ENCODE results near the gene PLXNB3.

DNA sequence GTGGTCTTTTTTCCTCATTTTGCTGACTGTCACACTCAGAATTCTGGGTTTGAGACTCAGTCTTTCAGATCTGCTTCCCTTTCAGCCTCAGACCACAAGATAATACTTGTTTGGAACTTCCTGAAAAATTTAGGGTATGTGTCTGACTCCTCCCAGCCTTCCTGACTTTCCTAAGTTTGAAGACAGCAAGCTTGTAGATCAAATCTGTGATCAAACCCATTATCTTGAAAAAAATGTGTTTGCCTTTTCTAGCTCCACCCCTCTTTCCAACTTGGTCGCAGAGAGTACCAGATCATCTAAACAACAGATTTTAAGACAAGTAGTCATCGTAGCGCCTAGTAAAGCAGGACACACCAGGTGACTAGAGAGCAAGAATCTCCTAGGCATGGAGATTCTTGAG lies 49.8 kb upstream of the PLXNB3 start:
- TF ChIP-seq, protein P1, sequence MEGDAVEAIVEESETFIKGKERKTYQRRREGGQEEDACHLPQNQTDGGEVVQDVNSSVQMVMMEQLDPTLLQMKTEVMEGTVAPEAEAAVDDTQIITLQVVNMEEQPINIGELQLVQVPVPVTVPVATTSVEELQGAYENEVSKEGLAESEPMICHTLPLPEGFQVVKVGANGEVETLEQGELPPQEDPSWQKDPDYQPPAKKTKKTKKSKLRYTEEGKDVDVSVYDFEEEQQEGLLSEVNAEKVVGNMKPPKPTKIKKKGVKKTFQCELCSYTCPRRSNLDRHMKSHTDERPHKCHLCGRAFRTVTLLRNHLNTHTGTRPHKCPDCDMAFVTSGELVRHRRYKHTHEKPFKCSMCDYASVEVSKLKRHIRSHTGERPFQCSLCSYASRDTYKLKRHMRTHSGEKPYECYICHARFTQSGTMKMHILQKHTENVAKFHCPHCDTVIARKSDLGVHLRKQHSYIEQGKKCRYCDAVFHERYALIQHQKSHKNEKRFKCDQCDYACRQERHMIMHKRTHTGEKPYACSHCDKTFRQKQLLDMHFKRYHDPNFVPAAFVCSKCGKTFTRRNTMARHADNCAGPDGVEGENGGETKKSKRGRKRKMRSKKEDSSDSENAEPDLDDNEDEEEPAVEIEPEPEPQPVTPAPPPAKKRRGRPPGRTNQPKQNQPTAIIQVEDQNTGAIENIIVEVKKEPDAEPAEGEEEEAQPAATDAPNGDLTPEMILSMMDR (conservative IDR thresholded peaks at IDR 0.05; ENCODE audit: low read depth in 2 of 2) = no peak
- TF ChIP-seq, protein P2, sequence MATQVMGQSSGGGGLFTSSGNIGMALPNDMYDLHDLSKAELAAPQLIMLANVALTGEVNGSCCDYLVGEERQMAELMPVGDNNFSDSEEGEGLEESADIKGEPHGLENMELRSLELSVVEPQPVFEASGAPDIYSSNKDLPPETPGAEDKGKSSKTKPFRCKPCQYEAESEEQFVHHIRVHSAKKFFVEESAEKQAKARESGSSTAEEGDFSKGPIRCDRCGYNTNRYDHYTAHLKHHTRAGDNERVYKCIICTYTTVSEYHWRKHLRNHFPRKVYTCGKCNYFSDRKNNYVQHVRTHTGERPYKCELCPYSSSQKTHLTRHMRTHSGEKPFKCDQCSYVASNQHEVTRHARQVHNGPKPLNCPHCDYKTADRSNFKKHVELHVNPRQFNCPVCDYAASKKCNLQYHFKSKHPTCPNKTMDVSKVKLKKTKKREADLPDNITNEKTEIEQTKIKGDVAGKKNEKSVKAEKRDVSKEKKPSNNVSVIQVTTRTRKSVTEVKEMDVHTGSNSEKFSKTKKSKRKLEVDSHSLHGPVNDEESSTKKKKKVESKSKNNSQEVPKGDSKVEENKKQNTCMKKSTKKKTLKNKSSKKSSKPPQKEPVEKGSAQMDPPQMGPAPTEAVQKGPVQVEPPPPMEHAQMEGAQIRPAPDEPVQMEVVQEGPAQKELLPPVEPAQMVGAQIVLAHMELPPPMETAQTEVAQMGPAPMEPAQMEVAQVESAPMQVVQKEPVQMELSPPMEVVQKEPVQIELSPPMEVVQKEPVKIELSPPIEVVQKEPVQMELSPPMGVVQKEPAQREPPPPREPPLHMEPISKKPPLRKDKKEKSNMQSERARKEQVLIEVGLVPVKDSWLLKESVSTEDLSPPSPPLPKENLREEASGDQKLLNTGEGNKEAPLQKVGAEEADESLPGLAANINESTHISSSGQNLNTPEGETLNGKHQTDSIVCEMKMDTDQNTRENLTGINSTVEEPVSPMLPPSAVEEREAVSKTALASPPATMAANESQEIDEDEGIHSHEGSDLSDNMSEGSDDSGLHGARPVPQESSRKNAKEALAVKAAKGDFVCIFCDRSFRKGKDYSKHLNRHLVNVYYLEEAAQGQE (IDR thresholded peaks at IDR 0.05; ENCODE audit: unreplicated experiment) = no peak
- TF ChIP-seq STAT1 (IDR thresholded peaks at IDR 0.05; ENCODE audit: unreplicated experiment) = no peak
- no peak for TF ChIP-seq EZH2 (IDR thresholded peaks at IDR 0.05; ENCODE audit: low read depth, unreplicated experiment)
- TF ChIP-seq POLR2AphosphoS5 (IDR thresholded peaks at IDR 0.05; ENCODE audit: low read depth) = no peak
- TF ChIP-seq EZH2phosphoT487 (IDR thresholded peaks at IDR 0.05; ENCODE audit: unreplicated experiment) = no peak
- no peak for TF ChIP-seq ZNF331 (CRISPR knock-in tag; IDR thresholded peaks at IDR 0.05; ENCODE audit: low read depth)
- no peak for TF ChIP-seq CREB1 (CRISPR knock-in tag; IDR thresholded peaks at IDR 0.05; ENCODE audit: low read depth)
- no peak for TF ChIP-seq JUNB (IDR thresholded peaks at IDR 0.05; ENCODE audit: unreplicated experiment)
- no peak for TF ChIP-seq ZNF114 (CRISPR knock-in tag; IDR thresholded peaks at IDR 0.05)
- TF ChIP-seq, protein P3, sequence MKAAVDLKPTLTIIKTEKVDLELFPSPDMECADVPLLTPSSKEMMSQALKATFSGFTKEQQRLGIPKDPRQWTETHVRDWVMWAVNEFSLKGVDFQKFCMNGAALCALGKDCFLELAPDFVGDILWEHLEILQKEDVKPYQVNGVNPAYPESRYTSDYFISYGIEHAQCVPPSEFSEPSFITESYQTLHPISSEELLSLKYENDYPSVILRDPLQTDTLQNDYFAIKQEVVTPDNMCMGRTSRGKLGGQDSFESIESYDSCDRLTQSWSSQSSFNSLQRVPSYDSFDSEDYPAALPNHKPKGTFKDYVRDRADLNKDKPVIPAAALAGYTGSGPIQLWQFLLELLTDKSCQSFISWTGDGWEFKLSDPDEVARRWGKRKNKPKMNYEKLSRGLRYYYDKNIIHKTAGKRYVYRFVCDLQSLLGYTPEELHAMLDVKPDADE (IDR thresholded peaks at IDR 0.05) = no peak
- no peak for TF ChIP-seq NANOG (IDR thresholded peaks at IDR 0.05; ENCODE audit: borderline replicate concordance)

All from GM23338 (cell line).